AG04449 (cell line): ENCODE measurements around the gene IL10RA.

ENCODE experiments used
- CTCF ChIA-PET: fragments of 350-600 bp; formaldehyde crosslinking; extraction: SDS; loops from one replicate; lab custom pipeline; 2021; ENCODE audit warnings: antibody characterized with exemption; lab: Yijun Ruan, JAX
- POLR2A ChIA-PET: fragments of 400-600, 350-600 bp; formaldehyde crosslinking; extraction: SDS; loops from one replicate; lab custom pipeline; 2020; ENCODE audit warnings: antibody characterized with exemption, inconsistent platforms; lab: Yijun Ruan, JAX
- DNase-seq: peaks from one replicate; pipeline ENCODE4 v3.0.0-alpha.2; 2010; ENCODE audit warnings: low read depth, low spot score
- H3K4me3 ChIP-seq: 2 replicates; pipeline ENCODE4 v1.5.1; 2011; ENCODE audit warnings: low read depth, mild to moderate bottlenecking, control low read depth, low read length
- TF ChIP-seq, protein P1 (sequence below): IDR thresholded peaks from one replicate; pipeline ENCODE4 v1.5.1; 2011; ENCODE audit warnings: mild to moderate bottlenecking, moderate library complexity, low read length, control low read depth, inconsistent platforms; ENCODE audit not compliant: insufficient read depth; ENCODE audit errors: missing control alignments

The IL10RA gene

DNA sequence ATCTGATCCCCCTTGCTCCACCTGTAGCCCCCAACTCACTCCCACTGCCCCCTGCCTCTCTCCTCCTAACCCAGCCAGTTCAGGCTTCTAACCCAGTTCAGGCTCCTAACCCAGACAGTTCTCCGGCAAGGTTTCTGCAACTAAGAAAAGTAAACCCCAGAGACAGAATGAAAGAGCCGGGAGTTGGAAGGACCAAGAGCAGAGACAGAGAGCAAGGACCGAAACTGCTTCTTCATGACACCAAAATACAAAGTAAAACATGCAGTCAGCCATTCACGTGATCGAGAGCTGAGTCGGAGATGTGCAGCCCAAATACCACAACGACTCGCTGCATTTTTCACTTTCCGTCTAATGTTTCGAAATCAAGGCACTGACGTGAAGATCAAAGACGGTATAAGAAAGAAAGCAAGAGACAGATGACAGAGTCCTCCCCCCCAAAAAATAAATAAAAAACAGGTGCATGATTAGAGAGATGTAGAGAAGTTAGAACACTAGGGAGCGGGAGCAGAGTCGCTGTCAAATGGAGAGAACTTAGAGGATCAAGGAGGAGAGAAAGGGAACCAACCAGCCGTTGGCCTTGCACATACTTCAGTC is 884 bp downstream of the IL10RA start:
- no peak overlapping the region for H3K4me3 ChIP-seq
- CTCF ChIA-PET, result interaction anchor here (0.7 to 1.0 kb wide), 2 partner anchors 41 to 168 kb away, joined by 3 read pairs; no protein-coding TSS in a partner anchor

DNA sequence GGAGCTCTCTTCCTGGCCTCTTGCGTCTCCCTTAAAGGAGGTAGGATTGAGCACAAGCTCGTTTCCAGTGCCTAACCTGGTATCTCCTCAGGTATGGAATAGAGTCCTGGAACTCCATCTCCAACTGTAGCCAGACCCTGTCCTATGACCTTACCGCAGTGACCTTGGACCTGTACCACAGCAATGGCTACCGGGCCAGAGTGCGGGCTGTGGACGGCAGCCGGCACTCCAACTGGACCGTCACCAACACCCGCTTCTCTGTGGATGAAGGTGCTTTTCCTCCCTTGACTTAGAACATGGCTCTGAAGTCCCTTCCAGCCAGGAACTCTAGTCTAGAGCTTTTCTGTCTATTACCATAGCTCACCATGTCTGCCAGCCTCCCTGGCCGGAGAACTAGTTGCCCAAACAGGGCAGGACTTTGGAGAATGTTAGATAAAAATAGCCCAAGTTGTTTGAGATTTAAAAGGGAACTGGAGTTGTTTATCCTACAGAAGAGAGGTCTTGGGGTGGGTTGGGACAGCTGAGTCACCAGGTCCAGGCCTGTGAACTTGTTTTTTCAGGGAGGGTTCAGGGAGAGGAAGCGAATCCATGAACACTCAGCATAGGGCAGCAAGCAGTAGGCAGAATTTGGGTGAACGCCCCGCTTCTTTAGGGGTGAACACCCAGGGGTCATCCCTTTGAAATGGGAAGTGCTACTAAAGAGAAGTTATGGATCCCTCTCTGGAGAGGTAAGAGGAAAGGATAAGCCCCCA is 3.3 kb downstream of the IL10RA start:
- POLR2A ChIA-PET, result no interaction called here
- CTCF ChIA-PET, result no interaction called here
- DNase-seq, result no peak
- TF ChIP-seq, protein P1, sequence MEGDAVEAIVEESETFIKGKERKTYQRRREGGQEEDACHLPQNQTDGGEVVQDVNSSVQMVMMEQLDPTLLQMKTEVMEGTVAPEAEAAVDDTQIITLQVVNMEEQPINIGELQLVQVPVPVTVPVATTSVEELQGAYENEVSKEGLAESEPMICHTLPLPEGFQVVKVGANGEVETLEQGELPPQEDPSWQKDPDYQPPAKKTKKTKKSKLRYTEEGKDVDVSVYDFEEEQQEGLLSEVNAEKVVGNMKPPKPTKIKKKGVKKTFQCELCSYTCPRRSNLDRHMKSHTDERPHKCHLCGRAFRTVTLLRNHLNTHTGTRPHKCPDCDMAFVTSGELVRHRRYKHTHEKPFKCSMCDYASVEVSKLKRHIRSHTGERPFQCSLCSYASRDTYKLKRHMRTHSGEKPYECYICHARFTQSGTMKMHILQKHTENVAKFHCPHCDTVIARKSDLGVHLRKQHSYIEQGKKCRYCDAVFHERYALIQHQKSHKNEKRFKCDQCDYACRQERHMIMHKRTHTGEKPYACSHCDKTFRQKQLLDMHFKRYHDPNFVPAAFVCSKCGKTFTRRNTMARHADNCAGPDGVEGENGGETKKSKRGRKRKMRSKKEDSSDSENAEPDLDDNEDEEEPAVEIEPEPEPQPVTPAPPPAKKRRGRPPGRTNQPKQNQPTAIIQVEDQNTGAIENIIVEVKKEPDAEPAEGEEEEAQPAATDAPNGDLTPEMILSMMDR, result no peak
- H3K4me3 ChIP-seq, result no peak overlapping the region

More for the DNA sequence above, 884 bp downstream of the IL10RA start:
- TF ChIP-seq, protein P1, result no peak
- POLR2A ChIA-PET, result no interaction called here
- DNase-seq, result no peak

DNA sequence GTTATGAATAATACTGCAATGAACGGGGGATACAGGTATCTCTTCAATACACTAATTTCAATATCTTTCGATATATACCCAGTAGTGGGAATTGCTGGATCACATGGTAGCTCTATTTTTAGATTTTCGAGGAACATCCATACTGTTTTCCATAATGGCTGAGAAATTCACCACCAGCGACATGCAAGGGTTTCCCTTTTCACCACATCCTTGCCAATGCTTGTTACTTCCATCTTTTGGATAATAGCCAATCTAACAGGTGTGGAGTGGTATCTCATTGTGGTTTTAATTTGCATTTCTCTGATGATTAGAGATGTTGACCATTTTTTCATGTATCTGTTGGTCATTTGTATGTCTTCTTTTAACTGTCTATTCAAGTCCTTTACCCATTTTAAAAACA is 5.9 kb downstream of the IL10RA start:
- TF ChIP-seq, protein P1, result no peak
- POLR2A ChIA-PET, result no interaction called here
- H3K4me3 ChIP-seq, result no peak overlapping the region
- CTCF ChIA-PET, result no interaction called here
- no peak for DNase-seq

DNA sequence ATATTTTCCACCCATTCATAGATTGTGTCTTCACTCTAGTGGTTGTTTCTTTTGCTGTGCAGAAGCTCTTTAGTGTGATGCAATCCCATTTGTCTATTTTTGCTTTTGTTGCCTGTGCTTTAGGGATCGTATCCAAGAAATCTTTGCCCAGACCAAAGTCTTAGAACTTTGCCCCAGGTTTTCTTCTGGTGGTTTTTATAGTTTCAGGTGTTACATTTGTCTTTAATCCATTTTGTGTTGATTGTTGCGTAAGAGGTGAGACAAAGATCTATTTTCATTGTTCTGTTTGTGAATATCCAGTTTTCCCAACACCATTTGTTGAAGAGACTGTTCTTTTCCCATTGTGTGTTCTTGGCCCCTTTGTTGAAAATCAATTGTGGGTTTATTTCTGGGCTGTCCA is 6.4 kb downstream of the IL10RA start:
- ChIA-PET CTCF (no interaction called here), POLR2A (no interaction called here)
- H3K4me3 ChIP-seq, result no peak overlapping the region
- TF ChIP-seq, protein P1, result no peak
- no peak for DNase-seq

DNA sequence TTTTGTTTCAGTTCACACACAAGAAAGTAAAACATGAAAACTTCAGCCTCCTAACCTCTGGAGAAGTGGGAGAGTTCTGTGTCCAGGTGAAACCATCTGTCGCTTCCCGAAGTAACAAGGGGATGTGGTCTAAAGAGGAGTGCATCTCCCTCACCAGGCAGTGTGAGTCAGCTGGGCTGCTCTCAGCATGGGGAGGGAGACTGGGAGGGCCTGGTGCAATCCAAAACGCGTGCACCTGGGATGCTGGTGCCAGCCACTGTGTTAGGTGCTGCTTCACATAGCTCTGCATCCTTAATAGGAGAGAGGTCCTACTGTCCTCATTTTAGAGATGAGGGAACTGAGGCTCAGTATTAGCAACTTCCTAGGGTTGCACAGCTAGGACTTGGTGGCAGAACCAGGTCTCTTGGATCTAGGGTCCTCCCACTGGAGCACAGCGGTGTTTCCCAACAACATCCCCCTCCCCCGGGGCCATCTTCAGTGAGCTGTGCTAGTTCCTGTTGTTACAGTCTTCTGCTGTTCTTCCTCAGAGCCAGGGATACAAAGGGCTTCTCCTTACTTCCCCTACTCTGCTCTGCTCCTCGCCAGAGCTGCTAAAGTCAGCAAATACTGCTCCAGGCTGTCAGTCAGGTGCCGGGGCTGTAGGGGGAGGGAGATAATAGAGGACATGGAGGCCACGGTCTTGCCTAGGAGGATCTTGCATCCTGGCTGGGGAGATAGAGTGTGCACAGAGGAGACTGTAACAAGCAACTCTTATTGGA is 8.0 kb downstream of the IL10RA start:
- CTCF ChIA-PET, result no interaction called here
- TF ChIP-seq, protein P1, result no peak
- POLR2A ChIA-PET, result no interaction called here
- DNase-seq, result no peak
- H3K4me3 ChIP-seq, result no peak overlapping the region

DNA sequence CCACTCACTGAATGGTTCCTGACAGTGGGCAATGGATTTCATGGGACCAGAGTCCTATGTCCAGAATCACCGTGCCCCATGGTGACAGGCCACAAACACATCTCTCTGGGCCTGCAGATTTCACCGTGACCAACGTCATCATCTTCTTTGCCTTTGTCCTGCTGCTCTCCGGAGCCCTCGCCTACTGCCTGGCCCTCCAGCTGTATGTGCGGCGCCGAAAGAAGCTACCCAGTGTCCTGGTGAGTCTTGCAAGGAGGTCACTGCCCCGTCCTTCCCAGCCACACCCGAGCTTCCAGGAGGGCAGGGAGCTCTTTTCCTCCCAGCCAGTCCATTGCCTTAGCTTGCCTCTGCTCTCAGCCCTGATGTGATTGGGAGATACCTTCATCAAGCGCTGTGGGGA is 9.3 kb downstream of the IL10RA start:
- no peak overlapping the region for H3K4me3 ChIP-seq
- POLR2A ChIA-PET, result no interaction called here
- TF ChIP-seq, protein P1, result no peak
- no peak for DNase-seq
- CTCF ChIA-PET, result no interaction called here
